ENCODE measurements around the gene FCRL3. TPM values are rescaled to one million over a fixed set of nuclear protein-coding genes. Genes with fewer than 3 reads are reported as not detected.
"Not testable (repeated sequence)": the region's sequence is repeated elsewhere in the genome, so short reads cannot be mapped to it uniquely, and the experiment has no call there.

Gene FCRL3, protein sequence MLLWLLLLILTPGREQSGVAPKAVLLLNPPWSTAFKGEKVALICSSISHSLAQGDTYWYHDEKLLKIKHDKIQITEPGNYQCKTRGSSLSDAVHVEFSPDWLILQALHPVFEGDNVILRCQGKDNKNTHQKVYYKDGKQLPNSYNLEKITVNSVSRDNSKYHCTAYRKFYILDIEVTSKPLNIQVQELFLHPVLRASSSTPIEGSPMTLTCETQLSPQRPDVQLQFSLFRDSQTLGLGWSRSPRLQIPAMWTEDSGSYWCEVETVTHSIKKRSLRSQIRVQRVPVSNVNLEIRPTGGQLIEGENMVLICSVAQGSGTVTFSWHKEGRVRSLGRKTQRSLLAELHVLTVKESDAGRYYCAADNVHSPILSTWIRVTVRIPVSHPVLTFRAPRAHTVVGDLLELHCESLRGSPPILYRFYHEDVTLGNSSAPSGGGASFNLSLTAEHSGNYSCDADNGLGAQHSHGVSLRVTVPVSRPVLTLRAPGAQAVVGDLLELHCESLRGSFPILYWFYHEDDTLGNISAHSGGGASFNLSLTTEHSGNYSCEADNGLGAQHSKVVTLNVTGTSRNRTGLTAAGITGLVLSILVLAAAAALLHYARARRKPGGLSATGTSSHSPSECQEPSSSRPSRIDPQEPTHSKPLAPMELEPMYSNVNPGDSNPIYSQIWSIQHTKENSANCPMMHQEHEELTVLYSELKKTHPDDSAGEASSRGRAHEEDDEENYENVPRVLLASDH
- not detected in 2 replicates for total RNA-seq (2014; rRNA removed; shearing (Covaris generic))
- not detected in 2 replicates for polyA plus RNA-seq (2014; cell fraction: nucleus; rRNA removed)

DNA sequence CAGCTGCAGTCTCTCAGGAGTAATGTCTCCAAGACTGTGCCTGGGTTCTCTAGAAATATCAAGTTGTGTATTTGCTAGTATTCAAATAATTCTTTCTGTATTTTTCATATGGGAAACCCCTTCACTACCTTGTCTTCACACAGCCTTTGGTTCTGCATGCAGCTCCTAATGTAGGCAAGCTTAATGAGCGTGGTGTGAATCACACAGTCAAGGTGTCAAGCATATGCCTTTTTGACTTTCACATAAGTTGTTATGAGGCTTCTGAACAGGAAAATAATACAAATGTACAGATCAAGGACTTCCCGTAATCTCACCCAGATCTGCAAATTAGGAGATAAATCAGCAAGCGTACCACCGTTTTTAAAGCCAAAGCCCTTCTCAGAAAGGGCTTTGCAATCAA lies at the start of gene FCRL3:
FCRL3 (minus strand) TSS at position 38 of the 400 bp plus-strand sequence. CDS start 280 bp downstream, outside the sequence.
- no peak for DNase-seq (ENCODE audit: extremely low read depth, low read depth)

DNA sequence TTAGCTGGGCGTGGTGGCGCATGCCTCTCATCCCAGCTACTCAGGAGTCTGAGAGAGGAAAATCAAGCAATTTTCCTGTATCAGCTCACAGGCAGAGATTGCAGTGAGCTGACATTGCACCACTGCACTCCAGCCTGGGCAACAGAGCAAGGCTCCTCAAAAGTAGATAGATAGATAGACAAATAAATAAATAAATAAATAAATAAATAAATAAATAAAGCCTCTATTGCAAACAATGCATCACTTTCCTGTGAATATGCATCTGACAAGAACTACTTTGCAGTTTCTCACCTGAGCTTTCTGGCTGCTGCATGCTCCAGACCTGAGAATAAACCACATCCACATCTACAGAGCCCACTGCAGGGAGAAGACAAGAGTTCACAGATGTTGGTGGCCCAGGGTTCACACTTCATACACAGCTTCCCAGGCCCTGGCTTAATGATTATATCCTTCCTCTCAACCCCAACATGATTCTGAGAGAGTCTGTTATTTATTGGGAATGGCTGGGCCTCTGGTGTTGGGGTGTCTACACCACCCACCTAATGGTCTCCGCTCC lies 47.8 kb upstream of the FCRL3 start:
- no peak for DNase-seq (ENCODE audit: extremely low read depth, low read depth)

DNA sequence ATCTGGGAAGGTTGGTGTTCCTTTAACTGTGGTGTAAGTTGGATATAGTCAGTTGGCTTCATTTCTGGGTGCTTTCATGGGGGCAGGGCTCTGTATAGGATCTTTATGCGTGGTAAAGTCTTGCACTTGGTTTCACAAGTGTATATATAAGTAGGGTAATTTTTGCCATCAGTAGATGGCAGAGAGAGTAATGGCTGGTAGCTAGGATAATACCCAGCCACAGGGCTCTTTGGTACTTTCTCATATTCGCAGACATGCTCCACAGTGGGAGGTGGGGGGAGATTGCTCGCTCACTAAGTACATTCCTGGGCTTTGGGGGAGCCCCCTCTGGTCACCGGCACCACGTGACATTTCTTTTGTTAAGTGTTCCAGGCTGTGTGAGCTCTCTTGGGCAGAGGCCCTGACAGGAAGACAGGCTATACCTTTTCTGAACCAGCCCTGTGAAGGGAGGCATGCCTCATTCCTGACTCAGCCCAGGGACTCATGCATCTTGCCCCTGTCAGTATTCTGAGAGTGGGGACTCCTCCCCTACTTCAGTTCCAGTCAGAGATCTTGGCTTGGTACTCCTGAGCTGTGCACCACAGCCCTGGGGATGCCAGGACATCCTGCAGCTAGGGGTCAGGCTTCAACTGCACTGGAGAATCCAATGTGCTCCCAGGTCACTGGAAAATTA lies 38.8 kb upstream of the FCRL3 start:
- DNase-seq (ENCODE audit: extremely low read depth, low read depth), result no peak

DNA sequence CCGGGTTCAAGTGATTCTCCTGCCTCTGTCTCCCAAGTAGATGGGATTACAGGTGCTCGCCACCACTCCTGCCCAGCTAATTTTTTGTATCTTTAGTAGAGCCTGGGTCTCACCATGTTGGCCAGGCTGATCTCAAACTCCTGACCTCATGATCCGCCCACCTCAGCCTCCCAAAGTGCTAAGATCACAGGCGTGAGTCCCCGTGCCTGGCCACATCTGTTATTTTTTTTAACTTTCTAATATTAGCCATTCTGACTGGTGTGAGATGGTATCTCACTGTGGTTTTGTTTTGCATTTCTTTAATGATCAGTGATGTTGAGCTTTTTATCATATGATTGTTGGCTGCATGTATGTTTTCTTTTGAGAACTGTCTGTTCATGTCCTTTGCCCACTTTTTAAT lies 35.4 kb upstream of the FCRL3 start:
- not testable (repeated sequence) for DNase-seq (ENCODE audit: extremely low read depth, low read depth)

DNA sequence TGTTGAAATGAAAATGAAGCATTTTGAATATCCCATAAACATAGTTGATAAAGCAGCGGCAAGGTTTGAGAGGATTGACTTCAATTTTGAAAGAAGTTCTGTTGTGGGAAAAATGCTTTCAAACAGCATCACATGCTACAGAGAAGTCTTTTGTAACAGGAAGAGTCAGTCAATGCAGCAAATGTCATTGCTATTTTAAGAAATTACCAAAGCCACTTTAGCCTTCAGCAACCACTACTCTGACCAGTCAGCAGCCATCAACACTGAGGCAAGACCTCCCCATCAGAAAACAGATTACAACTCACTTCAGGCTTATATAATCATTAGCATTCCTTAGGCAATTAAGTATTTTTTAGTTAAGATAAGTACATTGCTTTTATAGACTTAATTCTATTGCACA lies 33.8 kb upstream of the FCRL3 start:
- no peak for DNase-seq (ENCODE audit: extremely low read depth, low read depth)

DNA sequence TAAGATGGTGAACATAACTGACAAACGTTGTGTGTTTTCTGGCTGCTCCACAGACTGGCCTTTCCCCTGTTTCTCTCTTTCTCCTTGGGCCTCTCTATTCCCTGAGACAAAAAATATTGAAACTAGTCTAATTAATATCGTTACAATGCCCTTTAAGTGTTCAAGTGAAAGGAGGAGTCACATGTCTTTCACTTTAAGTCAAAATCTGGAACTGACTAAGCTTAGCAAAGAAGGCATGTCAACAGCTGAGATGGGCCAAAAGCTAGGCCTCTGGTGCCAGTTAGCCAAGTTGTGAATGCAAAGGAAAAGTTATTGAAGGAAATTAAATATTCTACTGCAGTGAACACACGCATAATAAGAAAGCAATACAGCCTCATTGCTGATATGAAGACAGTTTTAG lies 32.2 kb upstream of the FCRL3 start:
- DNase-seq (ENCODE audit: extremely low read depth, low read depth), result no peak

DNA sequence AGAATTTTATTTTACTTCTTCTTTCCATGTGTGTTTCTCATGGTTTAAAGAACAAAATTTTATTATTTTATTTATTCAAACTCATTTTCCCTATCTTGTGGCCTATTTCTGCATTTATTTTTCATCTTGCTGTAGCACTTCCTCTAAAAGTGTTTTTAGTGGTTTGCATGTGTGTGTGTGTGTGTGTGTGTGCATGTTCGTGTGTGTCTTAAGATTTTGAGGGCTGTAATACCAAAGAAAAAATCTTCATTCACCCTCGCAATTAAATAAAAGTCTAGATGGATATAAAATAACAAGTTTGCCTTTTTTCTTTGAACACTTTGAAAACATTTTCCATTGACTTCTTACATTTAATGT lies 24.6 kb upstream of the FCRL3 start:
- no peak for DNase-seq (ENCODE audit: extremely low read depth, low read depth)

DNA sequence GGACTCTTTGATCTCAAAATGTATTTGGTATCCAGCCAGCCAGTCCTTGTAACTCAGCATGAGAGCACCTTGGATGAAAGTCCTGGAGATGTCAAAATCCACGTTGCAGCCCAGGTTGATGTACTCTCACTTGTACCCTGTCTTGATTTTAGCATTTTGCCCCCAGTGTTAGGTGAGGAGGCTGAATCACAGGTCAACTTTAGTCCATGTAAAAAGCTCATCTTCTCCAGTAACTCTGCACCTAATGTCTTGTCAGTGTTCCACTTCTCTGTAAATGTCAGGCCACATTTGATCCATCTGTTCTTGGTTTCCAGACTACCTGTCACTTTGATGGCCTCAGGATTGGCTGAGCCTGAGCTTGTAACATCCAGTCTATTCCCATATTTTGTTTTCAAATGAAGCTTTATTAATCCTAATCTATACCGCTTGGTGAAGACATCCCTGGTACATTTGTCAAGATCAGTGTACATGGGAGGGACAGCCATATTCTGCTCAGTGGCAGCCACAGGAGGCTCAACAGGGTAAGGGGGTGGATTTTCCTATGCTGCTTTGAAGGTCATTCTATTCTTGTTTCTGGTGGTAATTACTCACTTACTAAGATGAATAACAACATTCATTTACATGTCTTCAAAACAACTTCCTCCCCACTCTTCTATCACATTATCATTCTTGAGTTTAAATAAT lies 24.1 kb upstream of the FCRL3 start:
- DNase-seq (ENCODE audit: extremely low read depth, low read depth), result no peak

DNA sequence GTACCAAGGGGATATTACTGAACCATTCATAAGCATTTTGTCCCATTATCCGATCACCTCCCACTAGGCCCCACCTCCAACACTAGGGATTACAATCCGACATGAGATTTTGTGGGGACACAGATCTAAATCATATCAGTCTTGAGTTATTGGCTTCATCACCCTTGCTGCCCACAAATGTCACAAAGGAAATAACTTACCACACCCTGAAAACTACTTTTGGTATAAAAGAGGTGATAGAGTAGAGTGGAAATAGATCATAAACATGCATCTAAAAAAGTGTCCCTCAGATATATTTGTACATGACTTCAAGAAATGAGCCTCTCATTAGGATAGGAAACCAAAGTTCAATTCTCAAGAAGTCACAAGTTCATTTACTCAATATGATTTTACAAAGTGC lies 22.6 kb upstream of the FCRL3 start:
- no peak for DNase-seq (ENCODE audit: extremely low read depth, low read depth)

DNA sequence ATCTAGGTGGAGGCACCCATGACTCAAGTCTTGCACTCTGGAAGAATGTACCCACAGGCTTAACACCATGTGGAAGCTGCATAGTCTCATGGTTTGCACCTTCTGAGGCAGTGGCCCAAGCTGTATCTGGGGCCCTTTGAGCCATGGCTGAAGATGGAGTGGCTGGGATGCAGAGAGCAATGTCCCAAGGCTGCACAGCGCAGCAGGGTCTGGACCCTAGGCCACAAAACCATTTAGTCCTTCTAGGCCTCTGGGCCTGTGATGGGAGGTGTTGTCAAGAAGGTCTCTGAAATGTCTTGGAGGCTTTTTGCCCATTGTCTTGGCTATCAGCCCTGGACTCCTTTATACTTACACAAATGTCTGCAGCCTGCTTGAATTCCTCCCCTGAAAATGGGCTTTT lies 21.4 kb upstream of the FCRL3 start:
- no peak for DNase-seq (ENCODE audit: extremely low read depth, low read depth)

DNA sequence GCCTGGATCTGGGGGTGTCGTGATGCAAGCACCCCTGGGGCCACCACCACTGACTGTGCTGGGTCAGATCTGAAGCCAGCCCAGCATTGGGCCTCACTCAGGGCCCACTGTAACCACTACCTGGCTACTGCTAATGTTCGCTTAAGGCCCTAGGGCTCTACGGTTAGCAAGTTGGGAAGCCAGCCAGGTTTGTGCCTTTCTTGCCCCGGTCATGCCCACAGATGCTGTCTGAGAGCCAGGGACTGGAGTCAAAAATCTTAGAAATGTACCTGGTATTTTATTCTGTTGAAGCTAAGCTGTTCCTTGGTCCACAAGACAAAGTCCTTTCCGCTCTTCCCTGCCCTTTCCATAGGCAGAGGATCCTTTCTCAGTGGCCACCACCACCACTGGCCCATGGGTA lies 15.2 kb upstream of the FCRL3 start:
- no peak for DNase-seq (ENCODE audit: extremely low read depth, low read depth)

DNA sequence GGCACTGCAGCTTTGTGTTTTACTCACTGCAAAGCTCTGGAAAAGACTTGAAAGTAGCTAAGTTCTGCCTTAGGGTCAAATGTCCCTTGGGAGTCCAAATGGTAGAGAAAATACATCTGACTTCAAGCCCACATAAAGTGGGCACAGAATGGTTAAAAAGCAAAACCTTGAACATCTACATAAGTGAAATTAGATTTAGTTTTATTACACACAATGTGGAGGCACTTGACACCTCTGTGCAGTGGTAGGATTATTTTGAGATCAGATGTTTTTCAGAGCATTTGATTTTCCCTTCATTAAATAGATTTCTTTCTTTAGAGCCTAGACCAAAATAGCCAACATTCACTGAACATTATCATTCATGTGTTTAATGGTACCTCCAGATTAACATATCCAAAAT lies 11.2 kb upstream of the FCRL3 start:
- DNase-seq (ENCODE audit: extremely low read depth, low read depth), result no peak

DNA sequence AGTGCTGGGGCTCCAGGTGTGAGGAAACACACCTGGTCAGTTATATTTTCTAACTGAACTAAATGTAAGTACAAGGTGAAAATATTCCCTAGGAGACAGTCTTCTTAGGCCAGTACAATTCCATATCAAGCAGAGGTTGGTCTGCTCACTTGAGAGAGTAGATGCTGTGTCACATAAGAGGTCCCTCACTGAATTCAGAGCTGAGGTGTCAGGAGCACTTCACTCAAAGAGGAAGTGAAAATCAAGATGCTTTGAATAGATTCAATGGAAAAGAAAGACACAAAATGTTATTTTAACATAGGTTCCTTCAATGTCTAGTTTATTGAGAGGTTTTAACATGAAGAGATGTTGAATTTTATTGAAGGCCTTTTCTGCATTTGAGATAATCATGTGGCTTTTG lies 4.3 kb upstream of the FCRL3 start:
- DNase-seq (ENCODE audit: extremely low read depth, low read depth), result no peak

DNA sequence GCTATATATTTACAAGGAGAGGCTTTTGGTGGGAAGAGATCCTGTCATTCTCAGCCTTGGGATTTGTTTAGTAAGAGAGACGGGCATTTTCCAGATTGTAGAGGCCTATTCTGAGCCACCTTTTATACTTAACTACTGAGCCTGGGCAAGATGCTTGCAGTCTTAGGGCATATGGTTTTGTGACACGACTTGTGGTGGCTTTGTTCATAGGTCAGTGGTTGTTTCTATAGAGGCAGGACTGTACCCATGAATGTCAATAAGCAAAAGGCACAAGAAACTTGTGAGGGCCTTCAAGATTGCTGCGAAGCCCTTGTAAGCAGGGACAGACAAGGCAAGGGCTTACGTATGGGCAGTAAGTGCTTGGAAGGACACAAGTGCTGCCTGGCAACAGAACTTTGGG lies 3.4 kb upstream of the FCRL3 start:
- DNase-seq (ENCODE audit: extremely low read depth, low read depth), result no peak

DNA sequence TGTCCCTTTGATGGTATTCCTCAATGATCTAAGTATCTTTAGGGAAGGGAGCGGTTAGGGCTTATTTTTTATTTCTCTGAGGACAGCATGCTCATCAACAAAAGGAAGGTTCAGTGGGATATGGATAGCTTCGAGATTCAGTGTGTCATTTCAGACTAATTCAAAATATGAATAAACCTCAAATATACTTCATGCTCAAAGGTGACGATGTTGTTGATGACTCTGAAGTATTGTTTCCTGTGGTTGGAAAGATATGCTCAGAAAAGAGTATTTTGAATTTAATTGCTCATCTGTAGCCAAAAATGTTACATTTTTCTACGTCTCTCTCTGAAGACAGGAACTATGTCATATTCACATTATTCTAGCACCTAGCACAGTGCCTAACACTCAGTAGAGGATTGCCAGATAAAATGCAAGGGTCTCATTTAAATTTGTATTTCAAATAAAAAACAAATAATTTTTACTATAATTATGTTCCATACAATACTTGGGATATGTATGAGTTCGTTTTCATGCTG lies 1.8 kb upstream of the FCRL3 start:
- no peak for DNase-seq (ENCODE audit: extremely low read depth, low read depth)

DNA sequence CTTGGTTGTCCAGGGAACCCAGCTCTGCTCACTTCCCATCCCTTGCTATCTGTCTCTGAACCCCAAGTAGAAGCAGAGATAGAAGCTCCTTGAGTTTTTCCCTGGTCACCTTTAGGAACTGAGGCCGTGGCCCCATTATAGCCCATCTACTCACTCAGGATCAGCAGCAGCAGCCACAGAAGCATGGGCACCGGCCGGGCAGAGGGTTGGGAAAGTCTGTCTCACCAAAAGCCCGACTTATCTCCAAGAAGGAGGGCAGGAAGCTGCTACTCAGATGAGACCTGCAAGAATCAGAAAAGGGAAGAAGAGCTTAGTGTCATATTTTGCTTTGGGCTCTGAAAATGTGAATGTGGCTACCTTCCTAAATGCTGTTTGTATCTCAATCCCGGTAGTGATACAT lies 264 bp downstream of the FCRL3 start:
- DNase-seq (ENCODE audit: extremely low read depth, low read depth), result no peak

DNA sequence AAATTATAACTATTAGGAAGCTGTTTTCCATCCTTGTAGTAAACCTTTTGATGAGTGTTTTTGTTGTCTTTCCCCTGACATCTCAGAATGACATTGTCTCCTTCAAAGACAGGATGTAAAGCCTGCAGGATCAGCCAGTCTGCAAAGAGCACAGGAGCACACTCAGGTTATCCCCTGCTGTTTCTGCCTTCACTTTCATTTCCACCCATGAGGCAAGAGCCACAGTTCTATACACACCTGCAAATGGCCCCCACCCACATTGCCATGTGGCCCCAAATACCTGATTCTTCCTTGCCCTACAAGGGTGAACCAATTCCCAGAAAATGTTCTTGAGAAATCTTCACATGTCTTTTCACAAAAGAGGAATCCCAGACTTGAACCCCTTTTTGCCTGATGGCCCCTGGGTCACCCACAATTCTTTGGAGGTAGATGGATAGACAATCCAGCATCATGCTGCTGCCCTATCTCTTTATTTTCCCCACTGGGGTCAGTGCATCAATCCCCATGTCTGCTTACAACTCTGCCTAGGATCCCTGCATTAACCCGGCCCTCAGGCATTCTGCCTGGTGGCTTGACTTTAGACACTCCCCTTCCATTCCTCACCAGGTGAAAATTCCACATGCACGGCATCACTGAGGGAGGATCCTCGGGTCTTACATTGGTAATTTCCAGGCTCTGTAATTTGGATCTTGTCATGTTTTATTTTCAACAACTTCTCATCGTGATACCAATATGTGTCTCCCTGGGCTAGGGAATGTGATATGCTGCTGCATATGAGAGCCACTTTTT lies 2.6 kb downstream of the FCRL3 start:
- no peak for DNase-seq (ENCODE audit: extremely low read depth, low read depth)

DNA sequence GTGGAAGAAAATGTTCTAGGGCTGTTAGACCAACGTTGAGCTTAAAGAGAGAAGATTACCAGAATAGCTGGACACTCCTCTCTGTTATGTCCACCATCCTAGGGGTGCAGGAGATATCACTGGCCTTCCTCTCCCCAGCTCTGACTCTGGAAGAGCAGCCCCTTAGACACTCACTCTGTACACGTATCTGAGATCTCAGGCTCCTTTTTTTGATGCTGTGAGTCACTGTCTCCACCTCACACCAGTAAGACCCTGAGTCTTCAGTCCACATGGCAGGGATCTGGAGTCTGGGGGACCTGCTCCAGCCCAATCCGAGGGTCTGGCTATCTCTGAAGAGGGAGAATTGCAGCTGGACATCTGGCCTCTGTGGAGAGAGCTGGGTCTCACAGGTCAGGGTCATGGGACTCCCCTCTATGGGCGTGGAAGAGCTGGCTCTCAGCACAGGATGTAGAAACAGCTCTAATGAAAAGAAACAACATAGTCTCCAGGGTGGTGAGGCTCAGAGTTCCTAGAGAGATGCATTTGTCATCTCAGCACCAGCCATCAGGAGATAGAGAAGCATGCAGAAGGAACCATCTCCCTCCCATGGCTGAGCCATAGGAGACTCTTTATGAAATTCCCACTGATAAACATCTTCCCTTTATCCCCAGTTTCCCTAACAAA lies 3.5 kb downstream of the FCRL3 start:
- DNase-seq (ENCODE audit: extremely low read depth, low read depth), result no peak

DNA sequence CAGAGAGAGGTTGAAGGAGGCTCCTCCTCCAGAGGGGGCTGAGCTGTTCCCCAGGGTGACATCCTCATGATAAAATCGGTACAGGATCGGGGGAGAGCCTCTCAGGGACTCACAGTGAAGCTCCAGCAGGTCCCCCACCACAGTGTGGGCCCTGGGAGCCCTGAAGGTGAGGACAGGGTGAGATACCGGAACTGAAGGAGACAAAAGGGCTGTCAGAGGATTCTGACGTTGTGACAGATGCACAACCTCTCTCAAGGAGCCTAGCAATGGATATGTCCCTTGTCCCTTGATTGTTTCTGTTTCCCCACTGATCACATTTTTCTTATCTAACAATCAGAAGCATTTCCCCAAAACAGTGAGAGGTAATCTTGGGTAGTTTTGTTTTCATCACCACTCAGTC lies 5.2 kb downstream of the FCRL3 start:
- no peak for DNase-seq (ENCODE audit: extremely low read depth, low read depth)
